Stimulated activated CD8-positive, alpha-beta memory T cell treated with anti-CD3 and anti-CD28 coated beads, Interleukin-2, amount 100 ng/mL, for 48 hours (primary cell): ENCODE results near the gene KDM4C.

Source experiments
- DNase-seq, 2 donors: peaks; one replicate each; pipeline ENCODE4 v3.0.0-alpha.2; 2020; ENCODE audit warnings: low read depth in 2 of 2

Gene KDM4C

GRCh38 chr9:7139886-7140285 lies 382.1 kb downstream of the KDM4C start:
- DNase-seq = no peak

GRCh38 chr9:7140401-7140800 lies 382.6 kb downstream of the KDM4C start:
- DNase-seq = no peak

GRCh38 chr9:7143645-7144200 lies 385.9 kb downstream of the KDM4C start:
- no peak for DNase-seq

GRCh38 chr9:7144265-7145046 lies 386.7 kb downstream of the KDM4C start:
- DNase-seq = no peak

GRCh38 chr9:7145361-7146069 lies 387.7 kb downstream of the KDM4C start:
- DNase-seq = no peak

- no peak for DNase-seq
These were observed 388.8 kb downstream of the KDM4C start for GRCh38 chr9:7146582-7146981.

GRCh38 chr9:7147121-7148090 lies 389.6 kb downstream of the KDM4C start:
- DNase-seq = no peak

- DNase-seq = no peak
These were observed 390.5 kb downstream of the KDM4C start for GRCh38 chr9:7148243-7148765.

- DNase-seq = no peak
These were observed 391.5 kb downstream of the KDM4C start for GRCh38 chr9:7149258-7149657.

GRCh38 chr9:7150153-7150890 lies 392.5 kb downstream of the KDM4C start:
- no peak for DNase-seq

- no peak for DNase-seq
These were observed 395.4 kb downstream of the KDM4C start for GRCh38 chr9:7153134-7153533.

GRCh38 chr9:7153566-7153965 lies 395.8 kb downstream of the KDM4C start:
- DNase-seq = no peak

- no peak for DNase-seq
These were observed 396.3 kb downstream of the KDM4C start for GRCh38 chr9:7154003-7154619.

- no peak for DNase-seq
These were observed 396.9 kb downstream of the KDM4C start for GRCh38 chr9:7154650-7155049.

GRCh38 chr9:7161469-7161868 lies 403.7 kb downstream of the KDM4C start:
- DNase-seq = no peak

GRCh38 chr9:7163932-7164331 lies 406.2 kb downstream of the KDM4C start:
- no peak for DNase-seq

- no peak for DNase-seq
These were observed 406.9 kb downstream of the KDM4C start for GRCh38 chr9:7164440-7165330.

- no peak for DNase-seq
These were observed 407.7 kb downstream of the KDM4C start for GRCh38 chr9:7165331-7165975.

- no peak for DNase-seq
These were observed 408.3 kb downstream of the KDM4C start for GRCh38 chr9:7166074-7166473.
